B cell (primary cell): Measurements from ENCODE around the gene TOPBP1. TPM values are rescaled to one million over a fixed set of nuclear protein-coding genes. Genes with fewer than 3 reads are reported as not detected.

Experiments used
- ATAC-seq: fragments of 200-7000 bp; cut with Tn5 transposase; one replicate; pipeline ENCODE4 v1.10.0; 2021; ENCODE audit warnings: low read depth, mild to moderate bottlenecking, moderate number of reproducible peaks, moderate library complexity
- CTCF ChIA-PET: fragments of 350-600 bp; sonication (Branson Sonifier 250); formaldehyde crosslinking; loops from one replicate; lab custom pipeline; 2021; ENCODE audit warnings: antibody characterized with exemption, inconsistent platforms; lab: Charles Lee
- POLR2A ChIA-PET: fragments of 350-600 bp; sonication (Branson Sonifier 250); formaldehyde crosslinking; loops from one replicate; lab custom pipeline; 2021; ENCODE audit warnings: antibody characterized with exemption; lab: Charles Lee
- DNase-seq: peaks from one replicate; pipeline ENCODE4 v3.0.0; 2013
- H2AFZ ChIP-seq: 2 replicates; pipeline ENCODE4 v1.6.1; 2012; ENCODE audit warnings: mild to moderate bottlenecking, low read depth, low read length; ENCODE audit not compliant: insufficient read depth, poor library complexity, severe bottlenecking
- H3K27ac ChIP-seq, 2 donors: 1 replicate in 1 of 2; 2 replicates in 1 of 2; pipeline ENCODE4 v1.5.1; 2012 to 2013; ENCODE audit warnings: low read length in 2 of 2, mild to moderate bottlenecking in 2 of 2, moderate library complexity in 1 of 2
- H3K27me3 ChIP-seq, 4 experiments: fragments of 200-600 bp in 1 of 4; sonication (generic) in 1 of 4; replicated peaks in 1 of 4; 1 replicate in 2 of 4; 2 replicates in 2 of 4; pipeline versions ENCODE4 v1.6.1 to v1.7.0; 2013 to 2016; ENCODE audit warnings: low read length in 3 of 4, mild to moderate bottlenecking in 2 of 4, mixed read lengths in 1 of 4, moderate library complexity in 1 of 4; ENCODE audit not compliant: insufficient read depth in 4 of 4, control insufficient read depth in 3 of 4; ENCODE audit errors: control extremely low read depth in 1 of 4
- H3K36me3 ChIP-seq, 2 experiments: replicated peaks in 1 of 2; 1 replicate in 1 of 2; 2 replicates in 1 of 2; pipeline versions ENCODE4 v1.6.1 to v1.7.1; 2013; ENCODE audit warnings: low read length in 1 of 2; ENCODE audit not compliant: insufficient read depth in 2 of 2, control insufficient read depth in 1 of 2; ENCODE audit errors: control extremely low read depth in 1 of 2, extremely low read depth in 1 of 2
- H3K4me1 ChIP-seq, 2 donors: fragments of 200-600 bp in 1 of 2; sonication (generic) in 1 of 2; 1 replicate in 1 of 2; 2 replicates in 1 of 2; pipeline versions ENCODE4 v1.5.1 to v1.6.1; 2013 to 2017; ENCODE audit warnings: low read length in 2 of 2; ENCODE audit not compliant: control insufficient read depth in 2 of 2, insufficient read depth in 2 of 2
- H3K4me2 ChIP-seq: replicated peaks from 2 replicates; pipeline ENCODE3; 2012; ENCODE audit warnings: mild to moderate bottlenecking, low read depth, low read length; ENCODE audit not compliant: poor library complexity, severe bottlenecking
- H3K4me3 ChIP-seq, 5 experiments: fragments of 200-600 bp in 1 of 5; sonication (generic) in 1 of 5; 1 replicate in 3 of 5; 2 replicates in 2 of 5; pipeline versions ENCODE4 v1.5.1 to v1.7.0; 2011 to 2016; ENCODE audit warnings: low read length in 4 of 5, mild to moderate bottlenecking in 4 of 5, low read depth in 2 of 5, control low read depth in 1 of 5, moderate library complexity in 1 of 5; ENCODE audit not compliant: insufficient read depth in 1 of 5; ENCODE audit errors: control extremely low read depth in 1 of 5, extremely low read depth in 1 of 5
- H3K79me2 ChIP-seq: fragments of 200-600 bp; sonication (generic); one replicate; pipeline ENCODE4 v1.6.0; 2016; ENCODE audit warnings: low read length; ENCODE audit not compliant: control insufficient read depth, insufficient read depth
- H3K9ac ChIP-seq: fragments of 200-600 bp; sonication (generic); 2 replicates; pipeline ENCODE4 v1.6.1; 2017; ENCODE audit warnings: mild to moderate bottlenecking, low read length, moderate library complexity
- H3K9me3 ChIP-seq, 3 donors: one replicate each; pipeline versions ENCODE4 v1.6.1 to v1.7.1; 2013; ENCODE audit warnings: low read length in 2 of 3; ENCODE audit not compliant: control insufficient read depth in 2 of 3, insufficient read depth in 1 of 3; ENCODE audit errors: control extremely low read depth in 1 of 3
- H4K20me1 ChIP-seq: 2 replicates; pipeline ENCODE4 v1.6.0; 2012; ENCODE audit warnings: mild to moderate bottlenecking, low read length; ENCODE audit not compliant: insufficient read depth, control insufficient read depth, poor library complexity, severe bottlenecking
- H3K27ac Mint-ChIP-seq: one replicate; pipeline ENCODE4 v1.8.0; 2021; ENCODE audit warnings: mixed read lengths
- H3K27me3 Mint-ChIP-seq: one replicate; pipeline ENCODE4 v1.8.0; 2021; ENCODE audit warnings: mixed read lengths
- H3K4me1 Mint-ChIP-seq: one replicate; pipeline ENCODE4 v1.8.0; 2021; ENCODE audit warnings: mixed read lengths
- H3K4me3 Mint-ChIP-seq: one replicate; pipeline ENCODE4 v1.8.0; 2021; ENCODE audit warnings: mixed read lengths
- H3K9me3 Mint-ChIP-seq: one replicate; pipeline ENCODE4 v1.8.0; 2022; ENCODE audit warnings: mixed read lengths; ENCODE audit not compliant: insufficient read depth
- EZH2 ChIP-seq: IDR thresholded peaks from 2 replicates; pipeline ENCODE4 v1.6.1; 2012; ENCODE audit warnings: borderline replicate concordance, low read depth, mild to moderate bottlenecking, moderate library complexity, low read length; ENCODE audit not compliant: insufficient read depth, poor library complexity, severe bottlenecking
- WGBS: methylation state at CpG from one replicate; pipeline ENCODE4 v1.1.5; 2013; ENCODE audit warnings: missing lambda C conversion rate; ENCODE audit not compliant: insufficient coverage; 5-methylcytosine and 5-hydroxymethylcytosine counted together
- intact Hi-C: fragments of 100-400 bp; cut with micrococcal nuclease; formaldehyde crosslinking; loops from one replicate; pipeline ENCODE4 v1.10.0; 2022
- polyA plus RNA-seq: library from polyadenylated mRNA; depleted of rRNA; stranded (reverse); fragments of >200 nt; gene quantifications from 2 replicates; pipeline ENCODE4 v1.2.3, GENCODE V29; 2012
- total RNA-seq, 2 donors: library from RNA; stranded (reverse); fragments of 120-200 nt in 1 of 2; gene quantifications; 1 replicate in 1 of 2; 2 replicates in 1 of 2; pipeline versions ENCODE4 v1.2.3 to v1.2.4, GENCODE V29; 2013 to 2022
- TF ChIP-seq, protein P1 (sequence below): fragments of 200-600 bp; IDR thresholded peaks from one replicate; pipeline ENCODE4 v1.8.0; 2022; ENCODE audit warnings: antibody characterized with exemption, mild to moderate bottlenecking

The TOPBP1 gene
- total and polyA plus RNA-seq, 2 donors (not counting 1 experiment from before 2014, with no cell fraction given): 34.2 to 53.7 TPM

- no peaks in the 10 kb centered on the region for H3K27me3 Mint-ChIP-seq
- POLR2A ChIA-PET: no interaction called here
- no peaks in the 10 kb centered on the region for H3K4me1 Mint-ChIP-seq
- Histone ChIP-seq H3K4me3 (no peak overlapping the region), H3K27ac (no peak overlapping the region), H3K4me1 (no peaks in the 10 kb centered on the region), H3K27me3 (no peaks in the 10 kb centered on the region), H3K4me2 (no peak overlapping the region), H3K9ac (no peak overlapping the region), H3K9me3 (no peaks in the 10 kb centered on the region), H2AFZ (no peak overlapping the region), H3K79me2 (no peaks in the 10 kb centered on the region), H3K36me3 (peaks cover 0 to 65% of the 10 kb centered on the region in 2 experiments), H4K20me1 (no peaks in the 10 kb centered on the region)
- DNase-seq: no peak
- no peak for TF ChIP-seq EZH2
- TF ChIP-seq, protein P1, sequence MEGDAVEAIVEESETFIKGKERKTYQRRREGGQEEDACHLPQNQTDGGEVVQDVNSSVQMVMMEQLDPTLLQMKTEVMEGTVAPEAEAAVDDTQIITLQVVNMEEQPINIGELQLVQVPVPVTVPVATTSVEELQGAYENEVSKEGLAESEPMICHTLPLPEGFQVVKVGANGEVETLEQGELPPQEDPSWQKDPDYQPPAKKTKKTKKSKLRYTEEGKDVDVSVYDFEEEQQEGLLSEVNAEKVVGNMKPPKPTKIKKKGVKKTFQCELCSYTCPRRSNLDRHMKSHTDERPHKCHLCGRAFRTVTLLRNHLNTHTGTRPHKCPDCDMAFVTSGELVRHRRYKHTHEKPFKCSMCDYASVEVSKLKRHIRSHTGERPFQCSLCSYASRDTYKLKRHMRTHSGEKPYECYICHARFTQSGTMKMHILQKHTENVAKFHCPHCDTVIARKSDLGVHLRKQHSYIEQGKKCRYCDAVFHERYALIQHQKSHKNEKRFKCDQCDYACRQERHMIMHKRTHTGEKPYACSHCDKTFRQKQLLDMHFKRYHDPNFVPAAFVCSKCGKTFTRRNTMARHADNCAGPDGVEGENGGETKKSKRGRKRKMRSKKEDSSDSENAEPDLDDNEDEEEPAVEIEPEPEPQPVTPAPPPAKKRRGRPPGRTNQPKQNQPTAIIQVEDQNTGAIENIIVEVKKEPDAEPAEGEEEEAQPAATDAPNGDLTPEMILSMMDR: no peak
- H3K27ac Mint-ChIP-seq: no peak overlapping the region
- H3K9me3 Mint-ChIP-seq: no peaks in the 10 kb centered on the region
- ATAC-seq: no peak
- intact Hi-C loops: no loop called here
- CTCF ChIA-PET: no interaction called here
- H3K4me3 Mint-ChIP-seq: no peak overlapping the region
- 100% methylated on average over 2 of the region's 4 CpGs for WGBS
Measured at GRCh38 chr3:133633439-133633838, 28.3 kb downstream of the TOPBP1 start.

- Histone ChIP-seq H3K27ac (no peak overlapping the region), H3K9me3 (no peaks in the 10 kb centered on the region), H3K4me2 (no peak overlapping the region), H3K4me1 (no peaks in the 10 kb centered on the region), H2AFZ (no peak overlapping the region), H3K27me3 (no peaks in the 10 kb centered on the region), H3K36me3 (peaks cover 11 to 59% of the 10 kb centered on the region in 2 experiments), H3K4me3 (no peak overlapping the region), H3K79me2 (no peaks in the 10 kb centered on the region), H3K9ac (no peak overlapping the region), H4K20me1 (no peaks in the 10 kb centered on the region)
- intact Hi-C loops: no loop called here
- no peak for DNase-seq
- no peaks in the 10 kb centered on the region for H3K9me3 Mint-ChIP-seq
- TF ChIP-seq, protein P1: no peak
- TF ChIP-seq EZH2: no peak
- ChIA-PET POLR2A (no interaction called here), CTCF (no interaction called here)
- no CpG with 5 or more reads among the region's 2 CpGs for WGBS
- H3K4me3 Mint-ChIP-seq: no peak overlapping the region
- no peak for ATAC-seq
- H3K4me1 Mint-ChIP-seq: peaks cover 2% of the 10 kb centered on the region
- H3K27ac Mint-ChIP-seq: no peak overlapping the region
- H3K27me3 Mint-ChIP-seq: no peaks in the 10 kb centered on the region
Measured at GRCh38 chr3:133629146-133629545, 32.6 kb downstream of the TOPBP1 start.
